ENCODE results near the gene CP.

The CP gene

GRCh38 chr3:149258714-149259113 is 37.1 kb upstream of the CP start:
- TF ChIP-seq CTCF (conservative IDR thresholded peaks at IDR 0.05; ENCODE audit: low read depth): no peak
- CTCF ChIA-PET: no interaction called here
- POLR2A ChIA-PET (ENCODE audit: low non-redundant PET): no interaction called here
- DNase-seq (ENCODE audit: low spot score): no peak
- no peak overlapping the region for H3K27ac ChIP-seq

GRCh38 chr3:149258298-149258697 is 36.7 kb upstream of the CP start:
- POLR2A ChIA-PET (ENCODE audit: low non-redundant PET): no interaction called here
- H3K27ac ChIP-seq: no peak overlapping the region
- no peak for DNase-seq (ENCODE audit: low spot score)
- CTCF ChIA-PET: interaction anchor here (0.6 kb wide), 1 partner anchor 981 kb away, joined by 3 read pairs; no protein-coding TSS in a partner anchor
- TF ChIP-seq CTCF (conservative IDR thresholded peaks at IDR 0.05; ENCODE audit: low read depth): no peak

GRCh38 chr3:149252272-149252671 is 30.6 kb upstream of the CP start:
- no peak overlapping the region for H3K27ac ChIP-seq
- no peak for DNase-seq (ENCODE audit: low spot score)
- ChIA-PET POLR2A (ENCODE audit: low non-redundant PET) (no interaction called here), CTCF (no interaction called here)
- TF ChIP-seq CTCF (conservative IDR thresholded peaks at IDR 0.05; ENCODE audit: low read depth): no peak

GRCh38 chr3:149251186-149251585 is 29.6 kb upstream of the CP start:
- no peak for DNase-seq (ENCODE audit: low spot score)
- POLR2A ChIA-PET (ENCODE audit: low non-redundant PET): no interaction called here
- CTCF ChIA-PET: no interaction called here
- no peak overlapping the region for H3K27ac ChIP-seq
- no peak for TF ChIP-seq CTCF (conservative IDR thresholded peaks at IDR 0.05; ENCODE audit: low read depth)

- ChIA-PET CTCF (interaction anchor here (0.6 kb wide), 1 partner anchor 20 kb away, joined by 3 read pairs; no protein-coding TSS in a partner anchor), POLR2A (ENCODE audit: low non-redundant PET) (no interaction called here)
- TF ChIP-seq CTCF (conservative IDR thresholded peaks at IDR 0.05; ENCODE audit: low read depth): no peak
- no peak for DNase-seq (ENCODE audit: low spot score)
- H3K27ac ChIP-seq: no peak overlapping the region
Observed at GRCh38 chr3:149247929-149248691, 26.5 kb upstream of the CP start.

- TF ChIP-seq CTCF (conservative IDR thresholded peaks at IDR 0.05; ENCODE audit: low read depth): no peak
- no peak overlapping the region for H3K27ac ChIP-seq
- peak; percentile 36 for DNase-seq (ENCODE audit: low spot score)
Observed at GRCh38 chr3:149247008-149247710, 25.5 kb upstream of the CP start.

More at GRCh38 chr3:149247008-149247710, 25.5 kb upstream of the CP start:
- POLR2A ChIA-PET (ENCODE audit: low non-redundant PET): no interaction called here
- CTCF ChIA-PET: no interaction called here

All from RWPE1 (cell line).